ENCODE results near the gene PRDM5.

Gene PRDM5

DNA sequence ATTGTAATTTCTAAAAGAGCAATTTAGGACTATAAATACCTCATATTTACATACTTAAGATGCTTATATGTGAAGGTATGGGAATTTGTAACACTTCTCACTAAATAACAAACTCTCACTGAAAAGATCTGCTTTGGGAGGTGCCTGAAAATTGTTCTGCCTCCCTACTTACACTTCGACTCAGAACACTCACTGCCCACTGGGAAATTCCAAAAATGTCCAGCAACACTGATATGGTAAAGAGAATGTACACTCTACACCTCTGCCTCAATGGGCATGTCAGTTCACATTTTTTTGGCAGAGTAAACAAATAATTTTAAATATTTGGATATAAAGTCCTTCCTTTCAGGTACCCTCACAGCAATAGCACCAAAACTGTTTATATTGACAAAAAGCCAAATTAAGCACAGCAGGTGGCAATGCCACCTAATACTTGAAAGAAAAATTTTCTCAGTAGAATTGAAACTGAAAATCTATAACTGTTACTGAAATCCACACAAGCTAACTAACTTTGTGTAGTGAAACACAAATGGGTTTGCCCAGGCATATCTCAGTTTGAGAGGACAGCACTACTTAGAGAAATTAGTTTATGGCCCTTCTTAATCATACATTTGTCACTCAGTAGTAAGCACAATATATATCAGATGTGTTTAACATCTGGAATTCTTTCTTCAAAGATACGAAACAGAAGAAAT is 67.1 kb downstream of the PRDM5 start:
- no peaks in the 10 kb centered on the region for H3K9me3 ChIP-seq (ENCODE audit: low read length)
- H3K27me3 ChIP-seq (ENCODE audit: control insufficient read depth in 1 of 2, insufficient read depth in 2 of 2, low read length in 2 of 2), result no peaks in the 10 kb centered on the region
- no peak overlapping the region for H3K9ac ChIP-seq (ENCODE audit: low read length)
- H3K36me3 ChIP-seq (ENCODE audit: insufficient read depth, low read length), result no peaks in the 10 kb centered on the region
- no peaks in the 10 kb centered on the region for H3K4me1 ChIP-seq (ENCODE audit: insufficient read depth, low read length)
- H3K4me3 ChIP-seq (ENCODE audit: low read depth in 1 of 2, low read length in 2 of 2), result no peak overlapping the region
- no peak overlapping the region for H3K27ac ChIP-seq (ENCODE audit: low read depth, low read length)

DNA sequence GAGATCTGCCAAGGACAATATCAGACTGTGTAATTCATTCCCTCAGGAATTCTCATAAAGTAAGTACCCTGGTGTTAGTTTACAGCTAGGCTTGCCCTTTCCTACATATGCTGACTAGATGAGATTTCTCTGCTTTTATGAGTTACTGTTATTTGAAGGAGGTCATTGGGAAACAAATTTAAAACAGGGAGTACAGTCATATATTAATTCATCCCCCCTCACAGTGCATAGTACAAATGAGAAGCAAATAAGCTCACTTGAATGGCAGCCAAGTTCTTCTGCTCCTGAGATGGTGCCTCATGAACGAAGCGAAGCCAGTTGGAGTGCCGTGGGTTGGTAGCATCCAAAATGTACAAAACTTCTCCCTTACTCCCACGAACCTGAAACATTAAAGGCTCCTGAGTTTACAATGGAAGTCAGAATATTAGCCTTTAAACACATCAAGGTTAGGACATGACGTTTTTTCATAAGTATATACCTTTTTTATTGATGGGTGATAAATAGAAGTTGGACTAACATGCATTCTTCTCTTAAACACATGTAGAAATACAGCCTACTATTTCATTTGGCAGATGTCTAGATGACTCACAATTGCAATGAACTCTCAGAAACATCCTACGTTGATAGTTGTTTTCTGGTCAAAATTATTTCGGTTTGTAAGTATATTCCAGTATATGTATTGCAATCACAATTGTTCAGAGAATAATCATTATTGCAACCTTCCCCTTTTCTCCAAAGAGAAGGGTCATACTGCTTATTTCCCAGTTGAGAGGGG is 69.2 kb downstream of the PRDM5 start:
- Histone ChIP-seq H3K9me3 (ENCODE audit: low read length) (no peaks in the 10 kb centered on the region), H3K27me3 (ENCODE audit: control insufficient read depth in 1 of 2, insufficient read depth in 2 of 2, low read length in 2 of 2) (no peaks in the 10 kb centered on the region), H3K4me1 (ENCODE audit: insufficient read depth, low read length) (no peaks in the 10 kb centered on the region), H3K4me3 (ENCODE audit: low read depth in 1 of 2, low read length in 2 of 2) (no peak overlapping the region), H3K27ac (ENCODE audit: low read depth, low read length) (no peak overlapping the region), H3K9ac (ENCODE audit: low read length) (no peak overlapping the region), H3K36me3 (ENCODE audit: insufficient read depth, low read length) (no peaks in the 10 kb centered on the region)

DNA sequence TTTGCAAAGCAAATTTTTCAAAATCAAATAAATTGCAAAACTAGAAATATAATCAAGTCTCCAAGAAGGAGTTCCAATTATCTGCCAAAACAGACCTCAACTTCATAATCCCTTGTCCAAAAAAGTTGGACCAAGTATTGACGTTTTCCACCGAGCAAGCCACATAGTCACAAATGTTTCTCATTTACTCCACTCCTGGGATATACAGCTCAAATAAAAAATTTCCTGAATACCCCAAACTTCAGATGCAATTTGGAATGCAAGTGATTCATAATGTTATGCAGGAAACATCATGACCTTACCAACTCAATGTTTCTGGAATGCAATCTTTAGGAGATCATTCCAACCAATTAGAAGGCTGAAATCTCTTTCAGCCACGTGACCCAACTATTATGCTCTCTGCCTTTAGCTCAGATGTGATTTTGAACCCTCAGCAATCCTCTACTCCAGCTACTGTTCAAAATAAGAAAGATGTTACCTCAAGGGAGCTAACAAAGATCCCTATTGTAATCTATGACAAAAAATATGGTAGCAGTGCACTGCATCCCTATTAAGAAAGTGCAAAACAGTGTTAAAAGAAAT is 72.4 kb downstream of the PRDM5 start:
- H3K36me3 ChIP-seq (ENCODE audit: insufficient read depth, low read length), result no peaks in the 10 kb centered on the region
- no peaks in the 10 kb centered on the region for H3K9me3 ChIP-seq (ENCODE audit: low read length)
- H3K27me3 ChIP-seq (ENCODE audit: control insufficient read depth in 1 of 2, insufficient read depth in 2 of 2, low read length in 2 of 2), result no peaks in the 10 kb centered on the region
- no peaks in the 10 kb centered on the region for H3K4me1 ChIP-seq (ENCODE audit: insufficient read depth, low read length)
- H3K9ac ChIP-seq (ENCODE audit: low read length), result no peak overlapping the region
- no peak overlapping the region for H3K27ac ChIP-seq (ENCODE audit: low read depth, low read length)
- H3K4me3 ChIP-seq (ENCODE audit: low read depth in 1 of 2, low read length in 2 of 2), result no peak overlapping the region

DNA sequence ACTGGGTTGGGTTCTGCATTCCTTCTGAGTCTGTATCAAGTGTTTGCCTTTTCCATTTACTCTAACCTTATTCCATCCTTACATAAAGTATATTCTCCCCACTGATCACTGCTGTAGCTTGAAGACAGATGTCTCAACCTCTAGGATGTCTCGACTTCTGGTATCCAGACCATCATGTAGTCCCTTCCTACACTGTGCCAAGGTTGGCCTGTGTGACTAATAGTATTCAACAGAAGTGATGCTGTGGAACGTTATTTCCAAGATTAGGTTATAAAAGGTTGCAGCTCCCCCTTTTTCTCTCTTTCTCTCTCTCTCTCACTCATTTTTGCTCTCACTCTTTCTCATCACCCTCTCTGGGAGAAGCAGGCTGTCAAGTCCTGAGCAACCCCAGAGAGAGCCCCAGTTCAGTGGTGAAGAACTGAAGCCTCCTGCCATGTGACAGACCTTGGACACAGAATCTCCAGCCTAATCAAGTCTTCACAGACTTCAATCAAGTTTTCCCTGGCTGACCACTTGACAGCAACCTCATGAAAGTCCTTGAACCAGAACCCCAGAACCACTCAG is 75.4 kb downstream of the PRDM5 start:
- H3K4me1 ChIP-seq (ENCODE audit: insufficient read depth, low read length), result peaks cover 2% of the 10 kb centered on the region
- no peaks in the 10 kb centered on the region for H3K27me3 ChIP-seq (ENCODE audit: control insufficient read depth in 1 of 2, insufficient read depth in 2 of 2, low read length in 2 of 2)
- no peak overlapping the region for H3K27ac ChIP-seq (ENCODE audit: low read depth, low read length)
- no peak overlapping the region for H3K4me3 ChIP-seq (ENCODE audit: low read depth in 1 of 2, low read length in 2 of 2)
- no peak overlapping the region for H3K9ac ChIP-seq (ENCODE audit: low read length)
- H3K9me3 ChIP-seq (ENCODE audit: low read length), result no peaks in the 10 kb centered on the region
- no peaks in the 10 kb centered on the region for H3K36me3 ChIP-seq (ENCODE audit: insufficient read depth, low read length)

DNA sequence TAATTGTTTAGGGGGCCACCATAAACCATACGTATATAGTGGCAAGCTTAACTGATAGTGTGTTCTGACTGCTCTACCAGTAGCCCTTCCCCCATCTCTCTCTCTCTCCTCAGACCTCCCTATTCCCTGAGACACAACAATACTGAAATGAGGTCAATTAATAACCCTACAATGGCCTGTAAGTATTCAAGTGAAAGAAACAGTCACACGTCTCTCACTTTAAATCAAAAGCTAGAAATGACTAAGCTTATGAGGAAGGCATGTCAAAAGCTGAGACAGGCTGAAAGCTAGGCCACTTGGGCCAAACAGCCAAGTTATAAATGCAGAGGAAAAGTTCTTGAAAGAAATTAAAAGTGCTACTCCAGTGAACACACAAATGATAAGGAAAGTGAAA is 78.0 kb downstream of the PRDM5 start:
- Histone ChIP-seq H3K9me3 (ENCODE audit: low read length) (no peaks in the 10 kb centered on the region), H3K27ac (ENCODE audit: low read depth, low read length) (no peak overlapping the region), H3K9ac (ENCODE audit: low read length) (no peak overlapping the region), H3K27me3 (ENCODE audit: control insufficient read depth in 1 of 2, insufficient read depth in 2 of 2, low read length in 2 of 2) (no peaks in the 10 kb centered on the region), H3K4me3 (ENCODE audit: low read depth in 1 of 2, low read length in 2 of 2) (no peak overlapping the region), H3K4me1 (ENCODE audit: insufficient read depth, low read length) (peaks cover 8% of the 10 kb centered on the region), H3K36me3 (ENCODE audit: insufficient read depth, low read length) (no peaks in the 10 kb centered on the region)

DNA sequence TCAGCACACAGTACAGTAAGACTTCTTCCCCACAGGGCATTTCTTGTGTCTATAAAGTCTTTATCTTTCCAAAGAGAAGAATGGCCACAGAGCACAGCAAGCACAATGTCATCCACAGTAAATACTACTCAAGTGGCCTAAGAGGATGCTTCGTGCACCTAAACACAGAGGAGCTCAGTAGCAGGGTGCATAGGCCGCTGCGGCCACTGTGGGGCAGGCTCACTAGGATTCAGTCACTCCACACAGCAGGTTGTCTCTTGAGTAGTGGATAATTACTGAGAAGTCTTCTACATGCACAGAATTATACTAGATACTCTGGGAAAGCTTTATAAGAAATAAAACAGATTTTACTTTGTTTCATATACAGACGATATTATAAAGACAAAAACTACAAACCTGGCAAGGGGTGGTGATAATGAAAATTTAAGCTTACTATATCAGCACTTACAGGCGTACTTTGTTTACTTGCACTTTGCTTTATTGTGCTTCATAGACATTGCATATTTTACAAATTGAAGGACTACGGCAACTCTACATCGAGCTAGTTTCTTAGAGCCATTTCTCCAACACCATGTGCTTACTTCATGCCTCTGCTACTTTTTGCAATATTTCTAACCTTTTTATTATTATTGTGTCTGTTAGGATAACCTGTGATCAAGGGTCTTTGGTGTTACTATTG is 78.5 kb downstream of the PRDM5 start:
- Histone ChIP-seq H3K27ac (ENCODE audit: low read depth, low read length) (no peak overlapping the region), H3K36me3 (ENCODE audit: insufficient read depth, low read length) (no peaks in the 10 kb centered on the region), H3K9ac (ENCODE audit: low read length) (no peak overlapping the region), H3K4me3 (ENCODE audit: low read depth in 1 of 2, low read length in 2 of 2) (no peak overlapping the region), H3K27me3 (ENCODE audit: control insufficient read depth in 1 of 2, insufficient read depth in 2 of 2, low read length in 2 of 2) (no peaks in the 10 kb centered on the region), H3K9me3 (ENCODE audit: low read length) (no peaks in the 10 kb centered on the region), H3K4me1 (ENCODE audit: insufficient read depth, low read length) (peaks cover 8% of the 10 kb centered on the region)

DNA sequence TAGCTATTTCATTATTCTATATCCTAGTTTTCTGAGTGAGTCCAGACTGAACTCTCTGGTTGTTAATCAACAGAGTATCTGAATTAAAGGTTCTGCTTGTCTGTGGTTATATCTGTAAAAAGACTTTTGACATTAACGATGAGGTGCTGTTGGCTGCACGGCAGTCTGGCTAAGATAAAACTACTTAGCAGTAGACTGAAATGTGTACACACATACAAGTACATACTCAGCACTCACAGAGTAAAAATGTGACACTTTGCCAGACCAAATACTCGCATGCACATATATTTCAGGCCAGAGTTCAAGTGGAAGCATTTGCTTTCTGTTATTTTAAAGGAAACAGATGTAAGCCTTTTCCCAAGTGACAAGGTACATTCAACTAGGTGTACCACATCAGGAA is 80.5 kb downstream of the PRDM5 start:
- Histone ChIP-seq H3K27ac (ENCODE audit: low read depth, low read length) (no peak overlapping the region), H3K4me1 (ENCODE audit: insufficient read depth, low read length) (peaks cover 8% of the 10 kb centered on the region), H3K9me3 (ENCODE audit: low read length) (no peaks in the 10 kb centered on the region), H3K4me3 (ENCODE audit: low read depth in 1 of 2, low read length in 2 of 2) (no peak overlapping the region), H3K9ac (ENCODE audit: low read length) (no peak overlapping the region), H3K36me3 (ENCODE audit: insufficient read depth, low read length) (no peaks in the 10 kb centered on the region), H3K27me3 (ENCODE audit: control insufficient read depth in 1 of 2, insufficient read depth in 2 of 2, low read length in 2 of 2) (no peaks in the 10 kb centered on the region)

DNA sequence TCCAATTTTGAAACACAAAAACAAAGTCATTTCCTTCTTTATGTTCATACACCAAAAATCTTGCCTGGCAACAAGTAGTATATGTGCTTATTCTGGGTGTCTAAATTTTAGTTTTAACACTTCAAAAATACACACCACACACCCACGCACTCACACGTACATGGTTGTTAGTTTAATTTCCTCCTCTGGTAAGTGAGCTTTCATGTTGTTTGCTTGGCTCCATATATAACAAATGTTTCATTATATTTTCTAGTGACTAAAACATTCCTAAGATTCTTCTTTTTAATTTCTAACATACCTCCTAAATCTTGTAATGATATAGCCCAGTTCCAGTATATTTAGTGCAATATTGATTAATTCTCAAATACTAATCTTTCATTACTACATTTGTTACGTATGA is 80.9 kb downstream of the PRDM5 start:
- H3K4me3 ChIP-seq (ENCODE audit: low read depth in 1 of 2, low read length in 2 of 2), result no peak overlapping the region
- no peak overlapping the region for H3K9ac ChIP-seq (ENCODE audit: low read length)
- H3K36me3 ChIP-seq (ENCODE audit: insufficient read depth, low read length), result no peaks in the 10 kb centered on the region
- no peak overlapping the region for H3K27ac ChIP-seq (ENCODE audit: low read depth, low read length)
- no peaks in the 10 kb centered on the region for H3K9me3 ChIP-seq (ENCODE audit: low read length)
- peaks cover 8% of the 10 kb centered on the region for H3K4me1 ChIP-seq (ENCODE audit: insufficient read depth, low read length)
- H3K27me3 ChIP-seq (ENCODE audit: control insufficient read depth in 1 of 2, insufficient read depth in 2 of 2, low read length in 2 of 2), result no peaks in the 10 kb centered on the region

DNA sequence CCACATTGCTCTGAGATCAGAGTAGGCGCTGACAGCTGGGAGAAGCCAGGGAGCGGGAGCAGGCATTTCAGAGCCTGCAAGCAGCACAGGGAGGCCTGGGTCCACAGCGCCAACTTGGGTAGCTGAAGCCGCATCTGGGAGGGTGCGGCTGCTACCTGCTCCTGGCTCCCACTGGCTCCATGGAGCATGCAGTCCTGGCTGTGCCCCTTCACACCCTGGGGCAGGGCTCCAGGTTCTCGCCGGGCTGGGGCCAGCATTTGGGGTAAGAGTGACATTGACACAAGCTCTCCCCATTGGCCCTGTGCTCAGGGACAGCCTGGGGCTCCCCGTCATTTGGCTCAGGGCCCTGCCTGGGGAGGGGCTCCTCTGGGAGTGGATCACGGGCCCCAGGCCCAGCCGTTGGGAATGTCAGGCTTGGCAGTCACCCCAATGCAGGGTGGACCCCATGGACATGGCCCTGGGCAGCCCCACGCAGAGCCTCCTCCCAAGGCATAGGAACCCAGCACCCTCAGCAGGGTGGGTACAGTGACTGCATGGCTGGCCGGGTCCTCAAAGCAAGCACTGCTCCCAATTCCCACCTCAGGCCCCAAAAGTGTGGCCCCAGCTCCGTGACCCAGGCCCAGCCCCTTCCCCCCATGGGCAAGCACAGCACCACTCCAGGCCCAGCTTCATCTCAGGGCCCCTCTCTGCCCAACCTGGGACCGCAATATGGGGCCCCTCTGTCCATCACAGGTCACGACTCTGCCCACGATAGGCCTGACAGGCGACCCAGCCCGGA is 82.4 kb downstream of the PRDM5 start:
- no peaks in the 10 kb centered on the region for H3K36me3 ChIP-seq (ENCODE audit: insufficient read depth, low read length)
- peaks cover 8% of the 10 kb centered on the region for H3K4me1 ChIP-seq (ENCODE audit: insufficient read depth, low read length)
- H3K27ac ChIP-seq (ENCODE audit: low read depth, low read length), result no peak overlapping the region
- no peaks in the 10 kb centered on the region for H3K27me3 ChIP-seq (ENCODE audit: control insufficient read depth in 1 of 2, insufficient read depth in 2 of 2, low read length in 2 of 2)
- no peak overlapping the region for H3K4me3 ChIP-seq (ENCODE audit: low read depth in 1 of 2, low read length in 2 of 2)
- no peak overlapping the region for H3K9ac ChIP-seq (ENCODE audit: low read length)
- H3K9me3 ChIP-seq (ENCODE audit: low read length), result no peaks in the 10 kb centered on the region

DNA sequence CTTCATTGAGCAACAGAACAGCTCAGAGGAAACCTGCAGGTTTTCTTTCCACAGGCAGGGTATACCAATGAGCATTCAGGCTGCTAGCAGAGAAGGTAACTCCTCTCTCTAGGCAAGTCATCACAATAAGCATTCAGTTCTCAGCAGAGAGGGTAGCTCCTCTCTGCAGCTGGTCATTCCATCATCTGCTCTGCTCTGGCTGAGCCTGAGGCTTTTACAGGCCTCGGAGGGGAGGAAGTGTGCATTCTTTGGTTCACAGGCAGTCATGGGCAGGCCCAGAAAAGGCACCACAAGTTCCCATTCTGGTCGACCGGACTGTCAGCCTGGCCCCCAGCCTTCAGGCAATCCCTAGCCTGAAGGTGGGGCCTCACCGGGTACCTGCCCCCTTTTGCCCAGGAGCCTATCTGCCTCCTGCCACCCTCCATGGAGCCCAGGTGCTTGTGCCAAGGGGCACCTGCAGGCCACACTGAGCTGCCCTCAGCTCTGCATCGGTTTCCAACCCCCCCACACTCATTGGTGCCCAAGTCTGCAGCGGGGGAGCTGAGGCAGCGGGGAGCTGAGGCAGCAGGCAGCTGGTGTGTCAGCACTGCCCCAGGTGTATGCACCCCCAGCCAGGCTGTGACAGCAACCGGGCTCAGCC is 83.1 kb downstream of the PRDM5 start:
- H3K27me3 ChIP-seq (ENCODE audit: control insufficient read depth in 1 of 2, insufficient read depth in 2 of 2, low read length in 2 of 2), result no peaks in the 10 kb centered on the region

More for the DNA sequence above, 83.1 kb downstream of the PRDM5 start:
- no peak overlapping the region for H3K27ac ChIP-seq (ENCODE audit: low read depth, low read length)
- H3K4me3 ChIP-seq (ENCODE audit: low read depth in 1 of 2, low read length in 2 of 2), result no peak overlapping the region
- H3K9ac ChIP-seq (ENCODE audit: low read length), result no peak overlapping the region
- no peaks in the 10 kb centered on the region for H3K36me3 ChIP-seq (ENCODE audit: insufficient read depth, low read length)
- no peaks in the 10 kb centered on the region for H3K9me3 ChIP-seq (ENCODE audit: low read length)
- H3K4me1 ChIP-seq (ENCODE audit: insufficient read depth, low read length), result peaks cover 8% of the 10 kb centered on the region

Measured in muscle layer of colon (tissue), 2 donors.